Measurements from ENCODE around the gene STMN3. TPM values are rescaled to one million over a fixed set of nuclear protein-coding genes. Genes with fewer than 3 reads are reported as not detected.

Gene STMN3
- total RNA-seq, 3 donors from 2014 or later: 11.8 to 19.6 (median 17.7) TPM

GRCh38 chr20:63700199-63701050, 47.2 kb upstream of the STMN3 start:
- H3K27ac ChIP-seq: peak overlapping the region in 1 of 2 donors; percentile 96
- intact Hi-C loops (cut with DNase I; ENCODE audit: low total_unique reads): no loop called here
- H3K27me3 ChIP-seq: no peaks in the 10 kb centered on the region
- DNase-seq (ENCODE audit: low spot score in 2 of 2): peak in 1 of 2 donors; percentile 37
- peaks cover 14 to 17% of the 10 kb centered on the region in 2 donors for H3K4me1 ChIP-seq
- H3K4me3 ChIP-seq: no peak overlapping the region
- TF ChIP-seq CTCF (IDR thresholded peaks at IDR 0.05) (no peak), POLR2A (IDR thresholded peaks at IDR 0.05) (no peak), POLR2AphosphoS5 (IDR thresholded peaks at IDR 0.05) (no peak)
- no peaks in the 10 kb centered on the region for H3K9me3 ChIP-seq
- H3K36me3 ChIP-seq: peaks cover 5% of the 10 kb centered on the region

- no peak for DNase-seq (ENCODE audit: low spot score in 2 of 2)
- TF ChIP-seq CTCF (IDR thresholded peaks at IDR 0.05) (no peak), POLR2AphosphoS5 (IDR thresholded peaks at IDR 0.05) (no peak), POLR2A (IDR thresholded peaks at IDR 0.05) (no peak)
- intact Hi-C loops (cut with DNase I; ENCODE audit: low total_unique reads): no loop called here
- Histone ChIP-seq H3K27me3 (no peaks in the 10 kb centered on the region), H3K27ac (peak overlapping the region; percentile 52 to 96), H3K4me1 (peaks cover 14 to 17% of the 10 kb centered on the region in 2 donors), H3K36me3 (no peaks in the 10 kb centered on the region), H3K4me3 (peak overlapping the region in 1 of 3 donors; percentile 52), H3K9me3 (no peaks in the 10 kb centered on the region)
Observed at GRCh38 chr20:63699466-63700198, 46.4 kb upstream of the STMN3 start.

GRCh38 chr20:63698739-63699465, 45.7 kb upstream of the STMN3 start:
- Histone ChIP-seq H3K9me3 (no peaks in the 10 kb centered on the region), H3K27ac (peak overlapping the region; percentile 52 to 96), H3K36me3 (no peaks in the 10 kb centered on the region), H3K4me1 (peaks cover 14 to 17% of the 10 kb centered on the region in 2 donors), H3K4me3 (peak overlapping the region in 1 of 3 donors; percentile 52), H3K27me3 (no peaks in the 10 kb centered on the region)
- DNase-seq (ENCODE audit: low spot score in 2 of 2): peak in 1 of 2 donors; percentile 53
- peak in 1 of 3 donors; percentile 69 for TF ChIP-seq POLR2AphosphoS5 (IDR thresholded peaks at IDR 0.05)
- no peak for TF ChIP-seq CTCF (IDR thresholded peaks at IDR 0.05)
- no peak for TF ChIP-seq POLR2A (IDR thresholded peaks at IDR 0.05)
- intact Hi-C loops (cut with DNase I; ENCODE audit: low total_unique reads): no loop called here

GRCh38 chr20:63697868-63698545, 44.8 kb upstream of the STMN3 start:
- intact Hi-C loops (cut with DNase I; ENCODE audit: low total_unique reads): no loop called here
- TF ChIP-seq POLR2AphosphoS5 (IDR thresholded peaks at IDR 0.05) (no peak), CTCF (IDR thresholded peaks at IDR 0.05) (no peak), POLR2A (IDR thresholded peaks at IDR 0.05) (no peak)
- no peaks in the 10 kb centered on the region for H3K27me3 ChIP-seq
- peak overlapping the region in 1 of 2 donors; percentile 34 for H3K27ac ChIP-seq
- peaks cover 14 to 17% of the 10 kb centered on the region in 2 donors for H3K4me1 ChIP-seq
- peak overlapping the region in 2 of 3 donors; percentile 34 to 57 for H3K4me3 ChIP-seq
- H3K36me3 ChIP-seq: no peaks in the 10 kb centered on the region
- peak in 1 of 2 donors; percentile 49 for DNase-seq (ENCODE audit: low spot score in 2 of 2)
- H3K9me3 ChIP-seq: no peaks in the 10 kb centered on the region

All from breast epithelium (tissue), 4 donors.